Effector memory CD4-positive, alpha-beta T cell (primary cell): Measurements from ENCODE around the gene RAB11A.

Experiments
- DNase-seq, 3 donors: peaks; one replicate each; pipeline ENCODE4 v3.0.0-alpha.2; 2020
- H3K27ac ChIP-seq: 2 replicates; pipeline ENCODE4 v1.7.0; 2013; ENCODE audit warnings: mild to moderate bottlenecking, low read length, moderate library complexity; ENCODE audit not compliant: insufficient read depth, poor library complexity, severe bottlenecking
- H3K27me3 ChIP-seq: replicated peaks from 2 replicates; pipeline ENCODE4 v1.7.0; 2013; ENCODE audit warnings: mild to moderate bottlenecking, low read length; ENCODE audit not compliant: insufficient read depth, control insufficient read depth, poor library complexity, severe bottlenecking
- H3K36me3 ChIP-seq: 2 replicates; pipeline ENCODE4 v1.7.0; 2013; ENCODE audit warnings: mild to moderate bottlenecking, low read length, moderate library complexity; ENCODE audit not compliant: control insufficient read depth, insufficient read depth
- H3K4me1 ChIP-seq: 2 replicates; pipeline ENCODE4 v1.7.0; 2013; ENCODE audit warnings: low read length, mild to moderate bottlenecking; ENCODE audit not compliant: control insufficient read depth, insufficient read depth, poor library complexity, severe bottlenecking
- H3K4me3 ChIP-seq: 2 replicates; pipeline ENCODE4 v1.7.0; 2013; ENCODE audit warnings: low read length, low read depth, mild to moderate bottlenecking; ENCODE audit not compliant: insufficient read depth, poor library complexity, severe bottlenecking
- H3K9me3 ChIP-seq: 2 replicates; pipeline ENCODE4 v1.7.0; 2013; ENCODE audit warnings: mild to moderate bottlenecking, low read length, moderate library complexity; ENCODE audit not compliant: control insufficient read depth

Gene RAB11A

DNA sequence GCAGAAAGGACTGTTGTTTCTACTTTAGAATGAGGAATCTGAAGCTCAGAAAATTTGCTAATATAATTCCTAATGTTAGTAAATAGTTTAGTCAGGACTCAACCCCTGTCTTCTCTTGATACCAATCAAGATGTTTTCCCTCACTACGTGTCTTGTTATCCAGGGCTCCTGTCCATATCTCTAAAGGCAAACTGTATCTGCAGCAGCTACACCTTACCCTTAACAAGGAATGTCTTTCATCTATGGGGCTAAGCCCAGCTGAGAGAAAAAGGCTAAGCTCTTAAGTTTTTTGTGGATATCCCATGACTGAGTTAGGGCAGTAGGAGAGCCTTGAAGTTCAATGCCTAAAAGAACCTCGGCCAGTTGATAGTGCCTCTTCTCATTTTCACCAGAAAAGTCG is 32.5 kb downstream of the RAB11A start:
- no peaks in the 10 kb centered on the region for H3K9me3 ChIP-seq
- H3K27me3 ChIP-seq = no peaks in the 10 kb centered on the region
- H3K36me3 ChIP-seq = peaks cover 12% of the 10 kb centered on the region
- H3K4me3 ChIP-seq = no peak overlapping the region
- no peak overlapping the region for H3K27ac ChIP-seq
- H3K4me1 ChIP-seq = no peaks in the 10 kb centered on the region
- DNase-seq = no peak

DNA sequence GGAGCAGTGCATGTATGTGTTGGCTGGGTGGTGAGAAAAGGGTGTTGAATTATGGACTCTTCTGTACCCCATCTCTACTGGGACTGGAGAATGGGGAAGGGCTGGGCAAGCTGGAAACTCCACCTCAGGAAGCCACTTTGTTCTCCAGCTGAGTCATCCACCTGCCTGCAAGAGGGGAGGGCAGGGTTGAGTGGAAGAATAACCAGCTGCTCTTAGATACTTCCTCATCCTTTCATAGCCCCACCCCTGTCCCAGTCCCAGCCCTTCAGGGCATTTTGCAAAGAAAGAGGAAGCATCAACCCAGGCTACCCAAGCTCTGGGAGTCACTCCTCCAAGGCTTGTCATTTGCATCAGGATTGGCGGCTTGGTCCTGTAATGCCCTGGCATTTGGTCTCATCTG is 33.1 kb downstream of the RAB11A start:
- Histone ChIP-seq H3K4me1 (no peaks in the 10 kb centered on the region), H3K4me3 (no peak overlapping the region), H3K9me3 (no peaks in the 10 kb centered on the region), H3K27me3 (no peaks in the 10 kb centered on the region), H3K27ac (no peak overlapping the region), H3K36me3 (peaks cover 12% of the 10 kb centered on the region)
- no peak for DNase-seq

DNA sequence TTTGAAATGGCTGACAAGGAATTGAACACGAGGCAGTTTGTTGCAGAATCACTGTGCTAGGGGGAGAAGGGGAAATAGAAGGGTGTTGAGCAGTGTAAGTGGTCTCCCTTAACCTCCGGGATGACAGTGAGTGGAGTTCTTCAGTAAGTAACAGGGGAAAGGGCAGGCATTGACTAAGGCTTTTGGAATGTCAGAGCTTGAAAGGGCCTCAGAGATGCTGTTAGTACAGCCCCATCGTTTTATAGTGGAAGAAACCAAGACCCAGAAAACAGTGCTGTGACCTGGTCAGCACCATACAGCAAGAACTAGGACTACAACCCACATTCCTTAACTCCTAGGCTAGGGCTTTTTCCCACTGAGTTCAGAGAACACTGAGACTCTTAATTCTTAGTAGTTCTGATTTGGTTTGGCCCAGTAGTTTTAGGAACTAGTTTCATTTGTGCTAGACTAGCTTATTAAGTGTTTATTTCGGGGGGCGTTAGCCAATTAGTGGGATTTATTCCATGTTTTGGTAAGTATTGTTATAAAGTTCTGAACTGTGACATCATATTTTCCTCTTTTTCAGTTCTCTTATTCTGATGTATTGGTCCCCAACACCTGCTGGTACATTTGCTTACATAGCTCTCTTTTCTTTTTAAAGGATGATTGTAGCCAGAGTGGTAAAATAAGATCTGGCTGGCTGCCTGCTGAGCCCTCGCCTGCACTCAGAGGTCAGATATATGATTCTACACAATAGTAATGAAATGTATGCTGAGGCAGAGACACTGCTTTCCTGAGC is 34.2 kb downstream of the RAB11A start:
- no peaks in the 10 kb centered on the region for H3K4me1 ChIP-seq
- H3K36me3 ChIP-seq = peaks cover 17% of the 10 kb centered on the region
- H3K27ac ChIP-seq = no peak overlapping the region

DNA sequence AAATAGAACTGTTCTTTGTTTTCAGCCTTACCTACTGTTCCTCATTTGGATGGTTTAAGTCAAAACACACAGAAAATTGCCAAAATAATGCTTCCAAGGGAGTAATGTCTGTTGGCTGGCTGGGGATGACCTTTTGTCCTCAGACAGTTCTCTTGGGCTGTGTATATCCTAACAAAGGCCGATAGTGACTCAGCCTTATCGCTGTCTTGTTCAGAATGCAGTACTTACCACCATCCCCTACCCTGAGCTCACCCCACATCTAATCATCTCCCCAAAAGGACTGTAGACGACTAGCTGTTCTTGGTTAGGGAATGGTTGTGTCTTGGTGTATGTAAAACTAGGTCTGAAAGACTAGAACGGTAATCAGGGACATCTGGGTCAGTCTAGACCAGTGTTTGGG is 35.0 kb downstream of the RAB11A start:
- H3K4me1 ChIP-seq = no peaks in the 10 kb centered on the region
- no peaks in the 10 kb centered on the region for H3K9me3 ChIP-seq
- DNase-seq = no peak
- H3K27me3 ChIP-seq = no peaks in the 10 kb centered on the region
- no peak overlapping the region for H3K4me3 ChIP-seq
- H3K27ac ChIP-seq = no peak overlapping the region
- H3K36me3 ChIP-seq = peaks cover 22% of the 10 kb centered on the region

More for the DNA sequence above, 34.2 kb downstream of the RAB11A start:
- no peaks in the 10 kb centered on the region for H3K9me3 ChIP-seq
- no peak overlapping the region for H3K4me3 ChIP-seq
- no peaks in the 10 kb centered on the region for H3K27me3 ChIP-seq
- no peak for DNase-seq

DNA sequence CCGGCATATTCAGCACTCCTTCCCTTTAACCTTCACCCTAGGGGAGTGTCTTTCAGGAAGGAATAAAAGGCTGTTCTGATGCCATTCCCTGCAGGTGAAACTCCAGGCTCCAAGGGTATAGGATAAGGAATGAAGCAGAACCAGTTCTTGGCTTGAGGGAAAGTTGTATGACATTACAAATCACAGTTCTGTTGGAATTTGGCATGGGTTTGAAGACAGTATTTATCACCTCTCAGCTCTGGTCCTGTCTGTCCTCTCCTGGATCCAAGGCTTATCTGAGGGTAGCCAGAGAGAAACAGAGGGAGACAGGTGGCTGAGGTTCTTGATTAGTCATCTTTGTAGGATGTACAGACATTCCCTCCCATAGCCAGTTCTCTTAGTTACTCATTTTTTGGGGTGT is 37.1 kb downstream of the RAB11A start:
- Histone ChIP-seq H3K9me3 (no peaks in the 10 kb centered on the region), H3K4me1 (no peaks in the 10 kb centered on the region), H3K27me3 (no peaks in the 10 kb centered on the region), H3K36me3 (peaks cover 32% of the 10 kb centered on the region), H3K27ac (no peak overlapping the region), H3K4me3 (no peak overlapping the region)
- no peak for DNase-seq

DNA sequence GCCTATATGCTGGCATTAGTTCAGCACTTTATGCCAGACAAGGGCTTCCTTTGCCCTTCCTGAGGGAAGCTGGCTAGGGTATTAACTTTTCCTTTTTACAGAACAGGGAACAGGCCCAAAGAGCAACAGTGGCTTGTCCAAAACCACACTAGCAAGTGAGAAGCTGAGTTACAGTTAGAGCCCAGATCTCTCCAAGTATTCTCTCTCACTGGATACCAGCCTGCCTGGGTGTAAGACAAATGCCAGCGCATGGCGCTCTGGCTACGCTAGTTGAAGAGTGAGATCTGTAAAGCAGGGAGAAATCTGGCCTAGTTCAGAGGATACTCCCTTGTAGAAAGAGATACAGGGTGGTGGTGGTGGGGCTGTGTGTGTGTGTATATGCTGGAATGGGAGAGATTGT is 38.4 kb downstream of the RAB11A start:
- no peaks in the 10 kb centered on the region for H3K4me1 ChIP-seq
- H3K27me3 ChIP-seq = no peaks in the 10 kb centered on the region
- H3K4me3 ChIP-seq = no peak overlapping the region
- no peaks in the 10 kb centered on the region for H3K9me3 ChIP-seq
- DNase-seq = no peak
- H3K27ac ChIP-seq = no peak overlapping the region
- H3K36me3 ChIP-seq = peaks cover 32% of the 10 kb centered on the region

DNA sequence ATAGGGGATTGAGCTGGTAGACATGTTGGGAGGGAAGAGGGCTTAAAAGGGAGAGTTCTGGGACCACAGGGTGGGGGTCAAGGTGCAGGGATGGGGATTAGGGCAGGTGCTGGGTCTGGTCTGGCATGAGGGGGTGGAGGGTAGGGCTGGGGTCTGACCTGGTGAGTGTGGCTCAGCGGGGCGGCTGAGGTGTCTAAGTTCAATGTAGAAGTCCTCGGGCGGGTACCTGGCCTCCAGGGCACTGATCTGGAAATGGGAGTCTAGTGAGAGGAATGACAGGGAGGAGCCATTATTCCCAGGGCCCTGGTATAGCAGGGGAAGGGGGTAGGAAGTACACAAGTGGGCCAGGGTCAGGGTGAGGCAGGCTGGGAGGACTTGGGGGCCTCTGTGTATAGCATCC is 39.6 kb downstream of the RAB11A start:
- Histone ChIP-seq H3K4me3 (no peak overlapping the region), H3K27me3 (no peaks in the 10 kb centered on the region), H3K36me3 (peaks cover 28% of the 10 kb centered on the region), H3K4me1 (no peaks in the 10 kb centered on the region), H3K9me3 (no peaks in the 10 kb centered on the region), H3K27ac (no peak overlapping the region)
- no peak for DNase-seq

DNA sequence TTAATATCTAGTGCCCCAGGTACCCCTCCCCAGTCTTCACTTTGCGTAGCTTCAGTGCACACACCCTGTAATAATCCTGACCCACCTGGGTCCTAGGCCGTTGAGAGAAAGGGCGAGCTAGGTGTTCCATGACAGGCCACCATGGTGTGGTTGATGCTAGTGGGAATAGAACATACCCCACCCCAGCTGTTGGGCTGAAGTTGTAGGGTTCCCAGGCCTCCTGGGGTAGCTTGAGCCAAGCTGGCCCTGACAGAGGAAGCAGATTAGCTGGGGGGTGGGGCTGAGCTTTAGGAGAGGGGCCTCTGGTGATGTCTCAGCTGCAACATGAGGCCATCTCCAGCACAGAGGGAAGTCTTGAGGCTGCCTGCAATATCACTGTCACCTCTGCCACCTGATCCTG is 40.5 kb downstream of the RAB11A start:
- Histone ChIP-seq H3K27ac (no peak overlapping the region), H3K36me3 (peaks cover 21% of the 10 kb centered on the region), H3K4me1 (no peaks in the 10 kb centered on the region), H3K4me3 (no peak overlapping the region), H3K27me3 (no peaks in the 10 kb centered on the region), H3K9me3 (no peaks in the 10 kb centered on the region)
- DNase-seq = no peak

DNA sequence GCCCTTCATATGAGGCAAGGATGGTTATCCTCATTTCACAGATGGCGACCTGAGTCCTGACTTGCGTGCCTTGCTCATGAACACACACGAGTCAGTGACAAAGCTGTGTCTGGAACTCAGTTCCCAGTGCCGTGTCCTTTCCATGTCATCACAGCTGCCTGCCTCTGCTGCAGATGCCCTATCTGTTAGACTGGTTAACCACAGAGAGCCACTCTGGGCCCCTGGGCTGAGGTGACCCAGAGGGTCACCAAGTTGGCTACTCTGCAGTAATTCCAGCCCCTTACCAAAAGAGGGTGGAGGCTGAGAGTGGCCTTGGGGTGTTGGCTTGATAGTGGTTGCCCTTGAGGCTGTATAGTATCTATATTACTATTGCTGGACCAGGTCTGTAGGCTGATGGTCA is 41.0 kb downstream of the RAB11A start:
- no peak for DNase-seq
- Histone ChIP-seq H3K36me3 (peaks cover 21% of the 10 kb centered on the region), H3K9me3 (no peaks in the 10 kb centered on the region), H3K4me1 (no peaks in the 10 kb centered on the region), H3K4me3 (no peak overlapping the region), H3K27ac (no peak overlapping the region), H3K27me3 (no peaks in the 10 kb centered on the region)

DNA sequence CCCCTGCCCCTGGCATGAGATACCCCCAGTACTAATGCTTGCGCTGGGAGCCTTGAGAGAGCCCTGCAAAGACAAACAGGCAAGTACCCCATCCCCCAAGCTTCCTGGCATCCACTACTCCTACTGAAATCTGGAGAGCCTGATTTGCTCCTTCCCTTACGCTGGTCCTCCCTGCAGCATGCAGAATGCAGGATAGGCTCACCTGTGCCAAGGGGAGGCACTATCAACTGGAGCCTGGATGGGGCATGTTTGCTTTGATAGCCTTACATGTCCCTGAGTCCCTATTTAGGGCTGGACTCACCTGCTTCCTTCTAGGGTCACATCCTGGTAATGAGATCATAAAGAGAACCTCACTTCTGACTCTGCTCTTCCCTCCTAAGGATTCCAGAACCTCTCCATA is 42.9 kb downstream of the RAB11A start:
- peaks cover 3% of the 10 kb centered on the region for H3K4me1 ChIP-seq
- H3K9me3 ChIP-seq = no peaks in the 10 kb centered on the region
- H3K27ac ChIP-seq = no peak overlapping the region
- H3K27me3 ChIP-seq = no peaks in the 10 kb centered on the region
- no peak for DNase-seq
- no peak overlapping the region for H3K4me3 ChIP-seq
- peaks cover 21% of the 10 kb centered on the region for H3K36me3 ChIP-seq
